CD4-positive, alpha-beta T cell treated with Interleukin-21 for 1 hour (primary cell): ENCODE results near the gene NTN1.
"Not testable (repeated sequence)": the region's sequence is repeated elsewhere in the genome, so short reads cannot be mapped to it uniquely, and the experiment has no call there.

Source experiments
- DNase-seq: peaks from one replicate; pipeline ENCODE4 v3.0.0-alpha.2; 2020

NTN1 gene

GRCh38 chr17:9090641-9091096, 69.4 kb downstream of the NTN1 start:
- DNase-seq = no peak

GRCh38 chr17:9094193-9094592, 72.9 kb downstream of the NTN1 start:
- no peak for DNase-seq

- DNase-seq = no peak
These were observed 74.1 kb downstream of the NTN1 start for GRCh38 chr17:9095390-9095789.

GRCh38 chr17:9098242-9098825, 77.0 kb downstream of the NTN1 start:
- no peak for DNase-seq

GRCh38 chr17:9101356-9101755, 80.0 kb downstream of the NTN1 start:
- DNase-seq = no peak

GRCh38 chr17:9103193-9103592, 81.9 kb downstream of the NTN1 start:
- not testable (repeated sequence) for DNase-seq

GRCh38 chr17:9104370-9105041, 83.2 kb downstream of the NTN1 start:
- DNase-seq = no peak

- DNase-seq = no peak
These were observed 84.0 kb downstream of the NTN1 start for GRCh38 chr17:9105068-9105868.

- not testable (repeated sequence) for DNase-seq
These were observed 85.0 kb downstream of the NTN1 start for GRCh38 chr17:9106278-9106677.

GRCh38 chr17:9107527-9107926, 86.2 kb downstream of the NTN1 start:
- no peak for DNase-seq

GRCh38 chr17:9108146-9108545, 86.8 kb downstream of the NTN1 start:
- no peak for DNase-seq

GRCh38 chr17:9109933-9110332, 88.6 kb downstream of the NTN1 start:
- no peak for DNase-seq

GRCh38 chr17:9110501-9110900, 89.2 kb downstream of the NTN1 start:
- no peak for DNase-seq

- peak; percentile 4 for DNase-seq
These were observed 94.2 kb downstream of the NTN1 start for GRCh38 chr17:9115214-9116191.

GRCh38 chr17:9116311-9116835, 95.1 kb downstream of the NTN1 start:
- DNase-seq = no peak

- no peak for DNase-seq
These were observed 95.7 kb downstream of the NTN1 start for GRCh38 chr17:9116861-9117568.

- no peak for DNase-seq
These were observed 99.2 kb downstream of the NTN1 start for GRCh38 chr17:9120471-9120870.

- DNase-seq = no peak
These were observed 100.0 kb downstream of the NTN1 start for GRCh38 chr17:9121186-9121820.

- no peak for DNase-seq
These were observed 102.6 kb downstream of the NTN1 start for GRCh38 chr17:9123594-9124553.

- DNase-seq = no peak
These were observed 103.2 kb downstream of the NTN1 start for GRCh38 chr17:9124554-9124935.
